CD4-positive, alpha-beta T cell treated with Interleukin-6 at 100 ng/mL for 8 hours (primary cell): Measurements from ENCODE around the gene CELSR1.

Experiments
- DNase-seq: peaks from one replicate; pipeline ENCODE4 v3.0.0-alpha.2; 2020; ENCODE audit warnings: mixed read lengths, low spot score

CELSR1 gene

DNA sequence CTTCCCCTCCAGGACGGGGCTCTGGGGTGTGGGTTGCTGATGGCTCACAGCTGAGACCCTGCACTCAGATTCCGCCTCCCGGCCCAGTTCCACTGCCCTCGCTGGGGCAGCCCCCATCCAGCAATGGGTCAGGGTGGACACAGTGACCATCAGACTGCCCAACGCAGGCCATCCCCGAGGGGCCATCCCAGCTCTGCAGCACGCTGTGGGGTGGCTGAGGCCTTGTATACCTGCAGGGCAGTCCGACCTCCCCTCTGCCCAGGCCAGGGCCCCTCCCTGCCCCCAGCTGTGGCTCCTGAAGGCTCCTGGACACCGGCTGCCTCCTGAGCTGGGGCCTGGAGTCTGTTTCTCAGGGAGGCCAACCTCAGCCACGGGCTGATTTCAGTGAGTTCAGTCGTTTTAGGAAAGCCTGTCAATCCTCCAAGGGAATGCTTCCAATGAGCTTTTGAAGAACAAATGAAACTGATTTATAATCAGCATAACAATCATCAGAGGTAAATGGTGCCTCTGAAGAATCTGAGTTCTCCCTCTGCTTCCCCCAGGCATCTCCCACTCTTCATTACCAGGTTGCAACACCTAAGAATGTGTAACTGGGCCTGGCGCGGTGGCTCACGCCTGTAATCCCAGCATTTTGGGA is 95.1 kb downstream of the CELSR1 start:
- no peak for DNase-seq

DNA sequence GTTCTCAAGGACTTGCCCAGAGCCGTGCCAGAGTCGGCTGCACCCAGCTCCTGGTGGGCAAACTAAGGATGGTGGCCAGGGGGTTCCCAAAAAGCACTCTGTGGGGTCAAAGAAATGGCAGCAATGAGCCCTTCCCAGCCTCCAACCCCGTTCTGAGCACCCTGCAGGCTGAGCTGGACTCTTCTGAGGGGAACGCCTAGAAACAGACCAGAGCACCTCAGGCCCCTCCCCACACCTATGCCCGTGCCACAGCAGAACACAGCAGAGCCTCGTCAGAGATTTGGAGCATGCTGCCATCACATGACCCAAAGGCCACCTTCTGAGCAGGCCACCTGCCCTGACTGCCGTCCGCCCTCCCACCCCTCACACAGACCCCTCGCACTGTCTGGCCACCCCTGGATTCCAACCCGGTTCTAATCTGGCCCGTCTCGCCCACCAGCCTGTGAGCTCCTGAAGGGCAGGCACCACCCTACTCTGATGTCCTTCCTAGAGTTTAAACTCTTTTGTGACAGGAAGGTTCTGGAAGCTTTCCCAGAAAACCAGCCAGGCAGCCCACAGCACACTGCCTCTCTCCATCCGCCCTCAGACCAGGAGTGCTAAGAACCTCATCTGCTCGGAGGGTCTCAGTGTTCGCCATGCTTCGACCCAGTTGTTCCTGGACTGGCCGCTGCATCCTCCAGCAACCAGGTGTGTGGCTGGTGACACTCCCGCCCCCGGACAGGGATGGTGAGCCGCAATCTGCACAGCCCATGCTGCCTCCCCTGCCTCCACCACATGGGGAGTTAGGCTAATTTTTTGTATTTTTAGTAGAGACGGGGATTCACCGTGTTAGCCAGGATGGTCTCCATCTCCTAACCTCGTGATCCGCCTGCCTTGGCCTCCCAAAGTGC is 97.6 kb downstream of the CELSR1 start:
- DNase-seq, result no peak

DNA sequence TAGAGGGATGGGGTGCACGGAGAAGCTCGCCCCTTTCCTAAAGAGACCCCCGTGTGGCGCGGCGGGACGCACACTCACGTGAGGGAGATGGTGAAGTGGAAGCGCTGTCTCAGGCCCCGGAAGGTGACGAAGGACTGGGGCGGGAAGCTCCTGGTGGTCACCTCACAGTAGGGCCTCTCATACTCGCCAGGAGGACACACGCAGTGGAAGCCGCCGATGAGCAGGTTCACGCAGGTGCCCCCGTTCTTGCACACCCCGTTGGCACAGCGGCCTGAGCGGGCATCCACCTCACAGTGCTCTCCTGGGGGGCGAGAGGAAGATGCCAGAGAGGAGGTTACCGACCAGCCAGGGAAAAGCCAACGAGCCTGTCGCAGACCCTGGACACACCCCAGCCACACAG is 98.3 kb downstream of the CELSR1 start:
- DNase-seq, result no peak

DNA sequence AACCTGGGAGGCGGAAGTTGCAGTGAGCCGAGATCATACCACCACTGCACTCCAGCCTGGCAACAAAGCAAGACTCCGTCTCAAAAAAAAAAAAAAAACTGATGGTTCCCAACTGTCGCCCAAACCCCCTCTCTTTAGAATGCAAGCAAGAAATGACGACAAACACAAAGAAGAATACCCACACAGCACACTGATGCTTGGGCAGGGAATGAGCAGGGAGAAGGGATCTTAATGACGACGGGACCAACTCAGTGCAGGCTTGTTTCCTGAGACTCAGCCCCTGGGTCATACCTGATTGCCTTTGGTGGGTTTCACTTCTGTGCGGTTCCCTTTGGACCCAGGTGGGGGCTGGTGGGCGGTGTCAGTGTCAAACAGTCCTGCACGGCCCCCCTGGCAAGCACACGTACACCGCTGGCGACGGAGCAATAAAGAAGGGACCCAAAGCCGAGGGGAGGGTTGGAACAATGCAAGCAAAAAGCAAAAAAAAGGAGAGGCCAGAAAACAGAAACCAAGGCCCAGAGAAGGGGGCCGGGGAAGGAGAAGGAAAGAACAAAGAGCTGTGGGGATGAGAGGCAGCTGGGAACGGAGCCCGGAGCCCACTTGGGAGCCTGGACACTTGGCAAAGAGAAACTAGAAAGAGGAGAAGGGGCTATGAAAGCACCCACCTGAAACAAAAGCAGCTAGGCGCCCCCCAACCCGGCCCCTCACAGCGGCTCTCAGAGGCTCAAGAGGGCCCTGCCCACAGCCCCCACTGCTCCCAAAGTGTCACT is 99.6 kb downstream of the CELSR1 start:
- no peak for DNase-seq

DNA sequence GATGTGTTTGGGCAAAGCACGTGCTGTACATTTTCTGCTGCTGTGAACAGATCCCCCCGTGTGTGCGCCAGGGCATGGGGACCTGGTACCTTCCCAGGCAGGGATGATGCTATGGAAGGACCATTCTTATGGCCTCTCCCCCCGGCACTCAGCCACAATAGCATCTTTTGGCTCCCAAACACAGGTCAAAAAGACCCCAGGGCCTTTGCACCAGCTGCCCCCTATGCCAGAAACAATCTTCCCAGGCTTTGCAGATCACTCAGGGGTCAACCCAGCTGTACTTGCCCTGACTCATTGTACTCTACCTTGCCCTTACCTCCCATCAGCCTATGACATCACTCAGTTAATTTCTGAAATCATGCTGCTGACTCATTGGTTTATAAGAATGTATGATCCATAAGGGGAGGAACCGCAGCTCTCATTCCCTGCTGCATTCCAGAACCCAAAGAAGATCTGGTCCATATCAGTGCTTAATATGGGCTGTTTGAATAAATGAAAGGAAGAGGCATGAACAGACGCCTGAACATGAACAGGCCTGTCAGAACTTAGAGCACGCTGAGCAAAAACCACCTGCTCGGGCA is 100.7 kb downstream of the CELSR1 start:
- no peak for DNase-seq

DNA sequence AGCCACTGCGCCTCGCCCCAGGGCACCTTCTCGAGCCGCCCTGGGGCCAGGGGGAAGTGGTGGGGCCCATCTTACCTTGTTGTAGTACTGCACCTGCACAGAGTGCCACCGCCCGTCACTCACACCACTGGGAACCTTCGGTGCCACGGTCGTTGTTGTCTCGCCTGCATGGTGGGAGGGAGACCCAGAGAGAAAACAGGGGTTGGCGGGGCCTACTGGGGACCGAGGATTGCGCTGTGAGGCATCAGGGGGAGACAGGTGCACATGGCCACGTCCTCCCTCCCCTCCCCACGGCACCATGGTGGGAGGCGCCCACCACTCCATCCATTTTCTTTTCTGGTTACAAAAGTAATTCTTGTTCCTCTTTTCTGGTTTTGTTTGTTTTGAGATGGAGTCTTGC is 104.1 kb downstream of the CELSR1 start:
- DNase-seq, result no peak

DNA sequence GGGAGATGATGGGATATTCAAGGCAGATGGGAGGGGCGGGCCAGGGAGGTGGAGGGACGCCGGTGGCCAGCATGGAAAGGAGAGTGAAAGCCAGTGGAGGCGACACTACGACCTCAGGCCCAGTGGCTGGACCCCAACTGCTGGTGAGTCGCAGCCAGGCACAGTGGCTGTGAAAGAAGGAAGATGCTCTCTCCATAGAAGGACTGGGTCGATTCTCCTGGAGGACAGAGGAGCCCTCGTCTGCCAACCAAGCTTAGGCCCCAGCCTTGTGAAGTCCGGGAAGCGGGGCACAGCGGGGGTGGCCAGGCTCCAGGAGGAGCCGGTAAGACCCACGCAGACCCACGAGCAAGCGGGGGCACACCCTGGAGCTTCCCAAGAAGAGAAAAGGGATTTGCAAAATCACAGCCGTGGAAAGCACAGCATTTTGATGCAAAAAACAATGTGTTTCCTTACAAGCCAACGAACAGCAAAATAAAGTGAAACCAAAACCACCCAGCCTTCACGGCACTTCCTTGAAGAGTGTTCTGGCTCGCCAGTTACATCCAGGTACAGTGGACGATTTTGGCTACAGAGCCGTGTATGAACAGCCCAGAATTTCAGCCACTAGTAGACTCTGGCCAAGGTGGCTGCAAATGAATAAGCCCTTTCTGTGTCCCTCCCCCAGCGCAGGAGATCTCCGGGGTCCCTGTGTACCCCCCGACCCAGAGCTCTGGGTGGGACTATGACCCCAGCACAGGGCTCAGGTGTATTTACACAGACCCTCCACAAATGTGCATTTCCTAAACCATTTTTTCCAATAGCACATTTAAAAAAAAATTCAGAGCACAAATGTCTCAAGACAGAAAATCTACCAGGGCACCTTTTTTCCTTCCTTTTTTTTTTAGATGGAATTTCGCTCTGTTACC is 105.0 kb downstream of the CELSR1 start:
- DNase-seq, result peak; percentile 58

DNA sequence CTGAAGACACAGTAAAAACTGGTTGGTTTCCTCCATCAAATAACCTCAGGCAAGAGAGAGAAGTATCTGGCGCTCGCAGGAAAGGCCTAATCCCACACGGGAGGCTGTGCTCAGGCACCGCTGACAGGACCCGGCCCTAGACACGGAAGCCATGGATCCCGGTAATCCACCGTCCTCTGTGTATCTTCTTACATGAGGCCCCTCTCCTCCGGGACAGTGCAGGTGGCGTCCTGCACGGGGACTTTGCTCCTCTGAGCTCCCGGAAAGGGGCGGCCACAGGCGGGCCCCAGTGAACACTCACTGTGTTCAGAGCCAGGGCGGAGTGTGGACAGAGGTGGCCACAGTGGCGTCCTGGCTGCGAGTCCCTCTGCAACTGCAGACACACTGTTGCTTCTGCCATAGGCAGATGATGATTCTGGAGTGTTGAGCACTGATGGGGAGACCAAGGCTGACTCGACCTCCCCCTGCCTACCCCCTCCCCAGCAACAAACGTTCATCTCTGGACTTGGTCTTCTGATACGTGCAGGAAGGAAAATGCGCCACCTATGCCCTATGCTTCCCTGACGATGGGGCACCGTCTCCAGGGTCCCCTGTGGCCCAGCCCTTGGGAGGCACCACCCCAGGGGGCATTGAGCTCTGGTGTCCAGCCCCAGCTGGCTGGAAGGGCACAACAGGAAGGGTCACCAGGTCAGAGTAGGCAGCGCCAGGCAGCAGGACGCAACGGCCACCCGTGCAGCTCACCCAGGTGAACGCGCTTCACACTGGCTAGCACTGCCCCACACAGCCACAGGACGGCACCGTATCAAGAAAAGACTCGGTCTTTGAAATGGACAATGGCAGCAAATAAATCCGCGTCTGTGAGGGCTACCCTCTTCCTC is 106.2 kb downstream of the CELSR1 start:
- no peak for DNase-seq

DNA sequence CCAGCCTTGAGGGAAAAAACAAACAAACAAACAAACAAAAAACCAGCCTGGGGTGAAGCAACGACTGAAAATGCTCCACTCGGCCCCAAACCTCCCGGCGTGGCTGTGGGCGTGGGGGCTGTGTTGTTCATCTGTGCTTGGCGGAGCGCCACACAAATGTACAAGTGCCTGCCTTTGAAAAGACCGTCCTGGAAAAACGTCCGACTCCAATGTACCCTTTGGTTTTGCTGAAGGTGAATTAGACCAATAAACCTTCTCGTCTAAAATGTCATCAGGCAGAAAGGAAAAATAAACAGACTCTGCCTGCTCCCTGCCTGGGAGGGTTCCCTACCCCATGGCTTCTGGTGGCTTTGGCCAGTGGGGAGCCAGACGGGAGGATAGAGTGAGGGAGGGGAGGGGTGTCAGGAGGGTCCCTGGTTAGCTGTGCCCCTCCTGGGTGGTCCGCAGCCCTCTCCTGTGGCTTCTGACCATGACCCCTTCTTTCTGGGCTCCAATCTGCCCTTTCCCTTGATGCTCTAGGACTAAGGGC is 108.0 kb downstream of the CELSR1 start:
- DNase-seq, result no peak

DNA sequence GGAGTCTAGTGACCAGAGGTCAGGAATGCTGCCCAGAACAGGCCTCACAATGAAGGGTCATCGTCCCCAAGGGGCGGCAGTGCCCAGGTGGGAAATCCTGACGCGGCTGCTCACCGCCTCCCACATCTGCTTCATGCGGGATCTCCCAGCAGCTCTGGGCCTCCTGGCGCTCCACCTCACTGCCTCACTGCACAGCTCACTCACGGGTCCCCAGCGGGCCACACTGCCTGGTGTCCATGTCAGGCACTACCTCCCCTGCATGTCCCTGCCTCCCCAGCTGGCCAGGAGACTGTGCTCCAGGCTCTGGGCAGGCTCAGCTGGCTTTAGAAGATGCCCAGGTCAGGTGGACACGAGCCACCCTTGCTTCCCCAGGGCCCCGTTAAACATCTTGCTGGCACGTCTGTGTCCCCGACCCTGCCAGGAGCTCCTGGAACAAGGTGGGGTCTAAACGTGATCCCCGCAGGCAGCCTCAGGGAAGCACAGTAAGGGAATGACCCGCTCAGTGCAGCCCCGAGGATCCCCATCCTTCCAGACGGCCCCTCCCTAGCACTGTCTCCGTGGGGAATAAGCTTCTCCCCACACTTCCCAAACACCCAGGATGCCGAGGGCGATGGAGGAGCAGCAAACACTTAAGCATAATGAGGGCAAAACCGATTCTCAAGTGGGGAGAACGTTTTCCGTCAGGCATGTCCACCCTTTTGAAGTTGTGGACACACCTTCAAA is 108.7 kb downstream of the CELSR1 start:
- DNase-seq, result no peak

DNA sequence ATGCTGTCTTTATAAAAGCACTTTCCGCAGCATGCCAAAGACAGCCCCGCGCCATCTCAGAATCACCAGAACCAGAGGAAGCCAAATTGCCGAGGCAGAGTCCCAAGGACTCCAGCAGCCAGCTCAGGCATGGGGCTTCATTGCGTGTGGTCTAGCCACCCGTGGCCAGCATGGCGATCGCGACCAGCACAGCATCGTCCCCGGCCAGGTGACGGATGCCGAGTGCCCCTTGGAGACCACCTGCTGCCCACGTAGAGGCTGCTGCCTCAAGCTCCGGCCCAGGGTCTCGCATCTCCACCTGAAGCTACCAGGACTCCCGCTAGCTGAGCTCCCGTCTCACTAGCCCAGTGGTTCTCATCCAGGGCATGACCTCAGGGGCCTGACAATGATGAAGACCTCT is 109.2 kb downstream of the CELSR1 start:
- no peak for DNase-seq

DNA sequence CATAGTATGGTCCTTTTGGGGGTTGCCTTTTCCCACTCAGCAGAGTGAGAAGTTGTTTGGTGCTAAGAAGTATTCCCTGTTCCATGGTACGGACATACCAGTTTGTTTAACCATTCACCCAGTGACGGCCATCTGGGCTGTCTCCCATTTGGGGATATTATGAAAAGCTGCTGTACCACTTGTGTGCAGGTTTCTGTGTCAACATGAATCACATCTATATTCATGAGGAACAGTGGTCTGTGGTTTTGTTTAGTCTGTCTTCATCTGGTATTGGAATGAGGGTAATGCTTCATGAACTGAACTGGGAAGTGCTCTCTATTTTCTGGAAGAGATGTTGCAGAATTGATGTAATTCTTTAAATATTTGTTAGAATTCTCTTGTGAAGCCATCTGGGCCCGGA is 112.4 kb downstream of the CELSR1 start:
- no peak for DNase-seq

DNA sequence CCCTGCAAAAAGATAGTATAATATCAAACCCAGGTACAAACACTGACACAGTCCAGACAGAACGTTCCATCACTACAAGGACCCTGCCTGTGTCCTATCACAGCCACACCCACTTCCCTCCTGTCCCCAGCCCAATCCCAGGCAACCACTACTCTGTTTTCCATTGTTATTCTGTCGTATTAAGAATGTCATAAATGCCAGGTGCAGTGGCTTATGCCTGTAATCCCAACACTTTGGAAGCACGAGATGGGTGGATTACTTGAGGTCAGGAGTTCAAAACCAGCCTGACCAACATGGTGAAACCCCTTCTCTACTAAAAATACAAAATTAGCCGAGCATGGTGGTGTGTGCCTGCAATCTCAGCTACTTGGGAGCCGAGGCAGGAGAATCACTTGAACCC is 112.9 kb downstream of the CELSR1 start:
- no peak for DNase-seq

DNA sequence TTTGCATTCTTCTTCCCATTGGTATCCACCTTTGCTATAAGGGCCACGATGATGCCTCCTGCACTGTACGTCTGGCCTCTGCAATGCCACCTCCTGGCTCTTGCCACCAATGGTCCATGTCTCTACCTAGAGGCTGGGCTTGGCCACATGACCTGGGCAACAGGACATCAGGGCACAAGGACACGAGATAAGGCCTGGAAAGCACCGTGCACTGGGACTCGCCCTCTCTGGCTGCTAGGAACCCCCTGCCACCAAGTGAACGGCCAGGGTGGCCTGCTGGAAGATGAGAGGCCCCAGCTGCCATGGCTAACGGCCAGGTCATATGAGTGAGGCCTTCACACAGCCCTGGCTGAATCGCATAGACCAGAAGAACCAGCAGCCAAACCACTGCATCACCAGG is 114.5 kb downstream of the CELSR1 start:
- DNase-seq, result no peak

DNA sequence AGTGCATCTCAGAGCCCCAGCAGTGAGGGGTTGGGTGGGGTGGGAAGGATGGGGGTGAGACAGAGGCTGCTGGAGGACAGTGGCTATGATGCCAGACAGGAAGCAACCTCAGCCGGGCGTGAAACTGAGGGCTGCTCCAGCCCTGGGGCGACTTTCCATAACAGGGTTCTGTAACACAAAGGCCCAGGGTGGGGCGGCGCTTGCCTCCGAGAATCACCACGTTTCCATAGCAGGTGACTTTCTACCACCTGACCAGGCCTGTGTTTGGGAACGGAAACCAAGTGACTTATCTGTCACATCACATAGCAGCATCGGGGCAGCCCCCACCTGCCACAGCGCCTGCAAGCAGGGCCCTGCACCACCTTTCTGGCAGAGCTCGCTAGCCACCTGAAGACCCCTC is 116.2 kb downstream of the CELSR1 start:
- peak; percentile 15 for DNase-seq

DNA sequence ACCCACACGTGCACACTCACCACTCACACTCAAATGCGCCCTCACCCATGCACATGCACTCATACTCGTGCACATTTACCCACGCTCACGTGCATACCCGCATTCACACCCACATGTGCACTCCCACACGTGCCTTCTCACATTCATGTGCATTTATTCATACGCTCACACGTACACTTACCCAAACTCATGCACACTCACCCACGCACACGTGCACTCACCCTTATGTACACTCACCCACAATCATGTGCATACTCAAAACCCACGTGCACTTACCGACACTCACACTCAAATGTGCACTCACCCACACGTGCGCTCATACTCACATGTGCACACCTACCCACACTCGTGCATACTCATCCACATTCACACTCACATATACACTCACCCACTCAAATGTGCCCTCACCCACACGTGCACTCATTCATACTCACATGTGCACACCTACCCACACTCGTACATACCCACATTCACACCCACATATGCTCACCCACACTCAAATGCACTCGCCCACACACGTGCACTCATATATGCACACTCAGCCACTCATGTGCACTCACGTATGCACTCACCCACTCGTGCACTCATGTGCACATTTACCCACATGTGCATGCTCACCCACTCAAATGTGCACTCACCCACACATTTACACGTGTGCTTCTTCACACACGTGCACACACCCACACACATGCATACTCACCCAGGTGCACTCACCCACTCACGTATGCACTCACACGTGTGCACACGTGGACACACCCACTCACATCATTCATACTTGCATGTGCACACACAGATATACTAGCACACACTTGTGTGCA is 117.5 kb downstream of the CELSR1 start:
- no peak for DNase-seq

DNA sequence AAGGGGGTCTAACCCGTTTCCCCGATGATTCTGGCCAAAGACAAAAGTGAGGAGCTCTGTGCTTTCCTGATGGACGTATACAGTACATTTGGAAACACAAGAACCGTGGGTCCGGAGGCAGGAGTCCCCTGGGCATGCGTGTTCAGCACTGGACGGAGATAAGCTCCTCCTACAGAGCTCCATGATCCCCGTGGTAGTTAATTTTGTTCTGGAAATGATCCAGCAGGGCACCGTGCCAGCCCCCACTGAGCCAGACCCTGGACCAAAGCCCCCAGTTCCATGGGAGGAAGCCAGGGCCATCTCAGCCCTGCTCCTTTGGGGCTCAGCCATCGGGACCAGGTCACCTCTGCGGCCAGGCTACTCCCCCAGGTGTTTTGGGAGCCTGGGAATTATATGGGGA is 118.6 kb downstream of the CELSR1 start:
- no peak for DNase-seq

DNA sequence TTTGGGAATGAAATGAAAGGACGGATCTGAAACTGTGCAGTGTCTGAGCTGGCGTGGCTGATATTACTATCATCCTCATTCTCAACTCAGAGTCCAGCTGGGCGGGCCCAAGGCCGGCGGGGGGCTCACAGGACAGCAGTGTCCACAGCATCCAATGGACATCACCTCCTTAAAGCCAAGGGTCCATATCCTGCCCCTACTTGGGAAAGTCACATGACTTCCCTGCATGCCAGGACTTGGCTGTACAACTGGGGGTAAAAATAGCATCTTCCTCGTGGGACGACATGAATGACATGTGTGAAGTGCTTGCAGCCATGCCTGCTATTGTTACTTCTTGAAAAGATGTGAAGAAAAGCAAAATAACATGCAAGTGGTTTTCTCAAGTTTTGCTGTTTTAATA is 119.7 kb downstream of the CELSR1 start:
- no peak for DNase-seq
